KMS-11 (cell line): Measurements from ENCODE around the gene CTIF.

Source experiments
- H2AFZ ChIP-seq: fragments of 200-600 bp; sonication (generic); 2 replicates; pipeline ENCODE4 v1.6.1; 2016; ENCODE audit warnings: antibody characterized with exemption, mixed run types, low read depth
- H3K27ac ChIP-seq: fragments of 200-600 bp; sonication (generic); 2 replicates; pipeline ENCODE4 v1.6.1; 2016; ENCODE audit warnings: mild to moderate bottlenecking, mixed run types
- H3K27me3 ChIP-seq: fragments of 200-600 bp; sonication (generic); 2 replicates; pipeline ENCODE4 v1.6.1; 2017; ENCODE audit warnings: mild to moderate bottlenecking, low read depth, mixed run types, moderate library complexity; ENCODE audit not compliant: insufficient read depth
- H3K36me3 ChIP-seq: fragments of 200-600 bp; sonication (generic); 2 replicates; pipeline ENCODE4 v1.6.1; 2017; ENCODE audit warnings: mild to moderate bottlenecking, mixed run types; ENCODE audit not compliant: insufficient read depth
- H3K4me1 ChIP-seq: fragments of 200-600 bp; sonication (generic); 2 replicates; pipeline ENCODE4 v1.6.1; 2016; ENCODE audit warnings: mild to moderate bottlenecking, low read depth, mixed run types; ENCODE audit not compliant: poor library complexity, severe bottlenecking
- H3K4me2 ChIP-seq: fragments of 200-600 bp; sonication (generic); 2 replicates; pipeline ENCODE4 v1.7.0; 2016; ENCODE audit warnings: mild to moderate bottlenecking, mixed run types
- H3K4me3 ChIP-seq: fragments of 200-600 bp; sonication (generic); IDR thresholded peaks from 2 replicates; pipeline ENCODE4 v1.6.1; 2017; ENCODE audit warnings: low read depth, low read length, mixed read lengths; ENCODE audit not compliant: insufficient read depth
- H3K79me2 ChIP-seq: fragments of 200-600 bp; sonication (generic); 2 replicates; pipeline ENCODE4 v1.6.1; 2016; ENCODE audit warnings: low read depth, mixed run types; ENCODE audit not compliant: insufficient read depth
- H3K9ac ChIP-seq: fragments of 200-600 bp; sonication (generic); 2 replicates; pipeline ENCODE4 v1.6.1; 2016; ENCODE audit warnings: mild to moderate bottlenecking, mixed run types
- H4K20me1 ChIP-seq: fragments of 200-600 bp; sonication (generic); 2 replicates; pipeline ENCODE4 v1.6.1; 2016; ENCODE audit warnings: mild to moderate bottlenecking, mixed run types; ENCODE audit not compliant: insufficient read depth
- TF ChIP-seq, protein P1 (sequence below): fragments of 200-600 bp; sonication (generic); conservative IDR thresholded peaks from 2 replicates; pipeline ENCODE4 v1.6.1; 2017; ENCODE audit warnings: low read depth, mild to moderate bottlenecking, antibody characterized with exemption, low read length, moderate library complexity, mixed read lengths

The CTIF gene

DNA sequence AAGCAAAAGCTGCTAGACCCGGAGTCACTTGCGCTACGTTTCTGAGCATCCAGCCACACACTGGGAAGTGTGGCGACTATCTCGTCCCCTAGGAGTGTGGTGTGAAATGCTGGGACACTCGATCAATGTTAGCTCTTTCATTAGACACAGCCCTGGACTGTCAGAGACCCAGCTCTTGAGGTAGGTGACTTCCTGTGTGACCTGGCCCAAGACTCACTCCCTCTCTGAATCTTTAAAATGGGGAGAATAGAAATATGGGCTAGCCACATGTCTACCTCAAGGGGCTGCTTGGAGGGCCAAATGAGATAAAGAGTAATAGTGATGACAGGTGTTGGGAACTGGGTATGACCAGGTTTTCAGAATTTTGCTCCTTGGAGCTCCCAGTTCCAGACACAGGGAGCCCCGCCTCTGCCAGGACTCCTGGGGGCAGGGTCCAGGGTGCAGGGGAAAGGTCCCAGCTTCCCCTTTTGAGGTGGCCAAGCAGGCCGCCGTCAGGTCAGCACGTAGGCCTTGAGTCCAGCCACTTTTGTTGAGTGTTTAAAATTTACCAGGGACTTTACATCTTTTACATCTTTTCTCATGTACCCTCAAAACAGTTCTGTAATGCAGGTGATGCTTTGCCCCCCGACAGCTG is 36.0 kb downstream of the CTIF start:
- Histone ChIP-seq H2AFZ (no peak overlapping the region), H3K27me3 (no peaks in the 10 kb centered on the region), H4K20me1 (no peaks in the 10 kb centered on the region), H3K4me3 (no peak overlapping the region), H3K9ac (no peak overlapping the region), H3K4me2 (no peak overlapping the region), H3K36me3 (no peaks in the 10 kb centered on the region), H3K79me2 (peaks cover 10% of the 10 kb centered on the region; the same call in 1 of the 2 replicates), H3K27ac (no peak overlapping the region), H3K4me1 (no peaks in the 10 kb centered on the region)
- TF ChIP-seq, protein P1, sequence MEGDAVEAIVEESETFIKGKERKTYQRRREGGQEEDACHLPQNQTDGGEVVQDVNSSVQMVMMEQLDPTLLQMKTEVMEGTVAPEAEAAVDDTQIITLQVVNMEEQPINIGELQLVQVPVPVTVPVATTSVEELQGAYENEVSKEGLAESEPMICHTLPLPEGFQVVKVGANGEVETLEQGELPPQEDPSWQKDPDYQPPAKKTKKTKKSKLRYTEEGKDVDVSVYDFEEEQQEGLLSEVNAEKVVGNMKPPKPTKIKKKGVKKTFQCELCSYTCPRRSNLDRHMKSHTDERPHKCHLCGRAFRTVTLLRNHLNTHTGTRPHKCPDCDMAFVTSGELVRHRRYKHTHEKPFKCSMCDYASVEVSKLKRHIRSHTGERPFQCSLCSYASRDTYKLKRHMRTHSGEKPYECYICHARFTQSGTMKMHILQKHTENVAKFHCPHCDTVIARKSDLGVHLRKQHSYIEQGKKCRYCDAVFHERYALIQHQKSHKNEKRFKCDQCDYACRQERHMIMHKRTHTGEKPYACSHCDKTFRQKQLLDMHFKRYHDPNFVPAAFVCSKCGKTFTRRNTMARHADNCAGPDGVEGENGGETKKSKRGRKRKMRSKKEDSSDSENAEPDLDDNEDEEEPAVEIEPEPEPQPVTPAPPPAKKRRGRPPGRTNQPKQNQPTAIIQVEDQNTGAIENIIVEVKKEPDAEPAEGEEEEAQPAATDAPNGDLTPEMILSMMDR: no peak

DNA sequence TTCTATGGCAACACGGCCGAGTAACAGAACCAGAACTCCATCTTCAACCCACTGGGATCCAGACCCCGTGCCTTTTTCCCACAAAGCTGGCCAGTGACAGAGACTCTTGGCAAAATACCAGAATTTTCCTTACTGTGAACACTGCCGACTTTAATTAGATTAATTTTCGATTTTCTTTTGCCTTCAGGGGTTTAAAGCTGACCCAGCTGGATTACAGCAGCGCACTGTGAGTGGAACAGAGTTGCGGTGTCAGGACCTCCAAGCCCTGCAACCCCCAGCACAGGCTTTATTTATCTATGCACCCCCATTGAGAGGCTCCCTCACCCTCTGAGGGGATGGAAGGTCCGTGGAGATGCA is 36.4 kb downstream of the CTIF start:
- Histone ChIP-seq H4K20me1 (no peaks in the 10 kb centered on the region), H3K27ac (no peak overlapping the region), H3K4me1 (no peaks in the 10 kb centered on the region), H3K9ac (no peak overlapping the region), H3K4me3 (no peak overlapping the region), H2AFZ (no peak overlapping the region), H3K4me2 (no peak overlapping the region), H3K27me3 (no peaks in the 10 kb centered on the region), H3K36me3 (no peaks in the 10 kb centered on the region), H3K79me2 (peaks cover 10% of the 10 kb centered on the region; the same call in 1 of the 2 replicates)
- TF ChIP-seq, protein P1: no peak

DNA sequence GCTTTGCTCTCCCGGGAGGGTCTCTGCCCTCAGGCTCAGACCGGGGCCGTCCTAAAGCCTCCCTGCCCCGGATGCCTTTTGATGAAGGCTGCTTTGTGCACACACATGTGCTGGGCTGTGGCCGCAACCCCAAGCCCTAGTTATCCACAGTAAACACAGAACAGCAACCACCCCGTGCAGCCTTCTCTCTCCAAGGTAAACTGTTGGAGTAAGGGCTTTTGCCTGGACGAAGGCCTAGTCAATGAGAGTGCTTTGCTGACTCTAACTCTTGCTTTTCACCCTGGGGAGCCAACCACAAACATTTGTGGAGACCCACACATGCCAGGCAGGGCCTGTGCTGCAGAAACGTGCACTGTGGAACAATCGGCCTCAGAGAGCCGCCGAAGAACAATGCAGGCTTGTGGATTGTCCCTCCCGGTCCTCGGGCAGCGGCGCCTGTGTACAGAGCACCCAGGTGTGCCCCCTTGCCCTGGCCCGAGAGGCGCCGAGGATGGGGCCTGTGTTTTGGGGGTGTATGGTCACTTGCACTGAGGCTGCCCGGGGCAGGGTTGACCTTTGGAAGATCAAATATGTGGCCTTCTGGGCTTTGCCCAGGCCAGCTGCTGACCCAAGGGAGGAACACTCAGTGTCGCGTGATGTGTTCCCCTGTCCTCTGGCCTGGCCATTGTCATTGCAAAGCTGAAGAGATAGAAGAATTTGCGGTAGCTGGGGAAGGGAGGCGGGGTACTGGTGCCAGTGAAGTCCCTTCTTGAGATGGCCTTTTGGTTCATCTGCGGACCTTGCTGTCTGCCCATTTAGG is 37.0 kb downstream of the CTIF start:
- H3K27me3 ChIP-seq: no peaks in the 10 kb centered on the region
- peaks cover 10% of the 10 kb centered on the region; the same call in 1 of the 2 replicates for H3K79me2 ChIP-seq
- no peak overlapping the region for H3K4me3 ChIP-seq
- TF ChIP-seq, protein P1: no peak
- no peak overlapping the region for H3K4me2 ChIP-seq
- no peaks in the 10 kb centered on the region for H4K20me1 ChIP-seq
- H3K4me1 ChIP-seq: no peaks in the 10 kb centered on the region
- H2AFZ ChIP-seq: no peak overlapping the region
- no peaks in the 10 kb centered on the region for H3K36me3 ChIP-seq
- no peak overlapping the region for H3K9ac ChIP-seq
- H3K27ac ChIP-seq: no peak overlapping the region

DNA sequence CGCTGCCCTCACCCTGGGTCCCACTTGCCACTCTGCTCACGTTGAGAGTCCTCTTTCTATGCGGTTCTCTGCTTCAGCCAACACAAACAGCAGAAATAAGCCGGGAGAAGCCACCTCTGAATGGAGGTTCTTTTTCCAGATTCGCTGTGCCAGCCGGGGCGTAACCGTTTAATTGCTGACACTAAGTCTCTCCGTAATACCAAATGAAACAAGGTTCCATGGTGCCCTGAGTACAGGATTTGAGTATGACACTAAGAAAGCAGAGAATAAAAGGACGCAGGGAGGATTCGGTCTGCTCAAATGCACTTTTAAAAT is 37.6 kb downstream of the CTIF start:
- Histone ChIP-seq H3K4me1 (no peaks in the 10 kb centered on the region), H3K27me3 (no peaks in the 10 kb centered on the region), H3K27ac (no peak overlapping the region), H4K20me1 (no peaks in the 10 kb centered on the region), H3K36me3 (no peaks in the 10 kb centered on the region), H3K4me3 (no peak overlapping the region), H3K9ac (no peak overlapping the region), H2AFZ (no peak overlapping the region), H3K79me2 (peaks cover 10% of the 10 kb centered on the region; the same call in 1 of the 2 replicates), H3K4me2 (no peak overlapping the region)
- TF ChIP-seq, protein P1: no peak
